GM18526 (cell line): ENCODE measurements around the gene CCNT1.

Experiments
- POLR2A ChIP-seq: IDR thresholded peaks from 3 replicates; pipeline ENCODE4 v1.6.1; 2011; ENCODE audit not compliant: insufficient read length; ENCODE audit errors: extremely low read depth

The CCNT1 gene

GRCh38 chr12:48716493-48717251, at the start of gene CCNT1:
TSS of gene CCNT1 (minus strand) at chr12:48716707. CDS start at chr12:48716675, 32 bp downstream.
- TF ChIP-seq POLR2A = peak; percentile 63

DNA sequence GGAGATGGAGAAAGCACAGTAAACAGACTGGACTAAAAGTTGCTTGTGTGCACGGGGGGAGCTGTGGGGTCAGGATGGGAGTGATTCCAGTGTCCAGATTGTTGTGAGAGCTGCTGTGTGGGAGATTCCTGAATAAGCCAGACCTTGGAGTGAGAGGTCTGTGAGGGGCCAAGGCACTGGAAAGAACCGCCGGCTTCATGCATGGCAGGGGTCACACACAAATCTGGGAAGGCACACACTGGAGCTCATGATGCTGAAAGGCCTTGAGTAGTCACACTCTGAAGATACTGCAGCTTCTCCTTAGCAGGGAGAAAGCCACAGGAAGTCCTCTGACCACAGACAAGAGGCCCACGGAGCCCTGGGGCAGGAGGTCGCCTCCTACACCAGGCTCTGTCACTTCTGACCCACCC, 49.3 kb upstream of the CCNT1 start:
- no peak for TF ChIP-seq POLR2A

DNA sequence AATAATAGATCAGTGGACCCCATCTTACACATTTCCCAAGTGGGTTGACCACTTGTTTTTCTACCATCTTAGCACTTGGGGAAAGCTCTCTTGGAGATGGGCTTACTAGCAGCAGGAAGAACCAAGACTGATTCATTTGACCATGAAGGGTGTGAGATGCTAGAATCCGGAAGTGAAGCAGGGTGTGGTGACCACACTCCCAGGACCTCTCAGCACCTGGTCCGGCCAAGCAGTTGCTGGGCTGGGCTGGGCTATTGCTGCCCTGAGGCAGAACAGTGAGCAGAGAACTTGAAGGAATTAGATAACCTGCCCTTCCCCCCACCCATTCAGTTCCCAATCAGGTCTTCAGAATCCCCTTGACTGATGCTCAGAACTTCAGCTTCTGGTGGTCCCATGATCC, 48.0 kb upstream of the CCNT1 start:
- no peak for TF ChIP-seq POLR2A

DNA sequence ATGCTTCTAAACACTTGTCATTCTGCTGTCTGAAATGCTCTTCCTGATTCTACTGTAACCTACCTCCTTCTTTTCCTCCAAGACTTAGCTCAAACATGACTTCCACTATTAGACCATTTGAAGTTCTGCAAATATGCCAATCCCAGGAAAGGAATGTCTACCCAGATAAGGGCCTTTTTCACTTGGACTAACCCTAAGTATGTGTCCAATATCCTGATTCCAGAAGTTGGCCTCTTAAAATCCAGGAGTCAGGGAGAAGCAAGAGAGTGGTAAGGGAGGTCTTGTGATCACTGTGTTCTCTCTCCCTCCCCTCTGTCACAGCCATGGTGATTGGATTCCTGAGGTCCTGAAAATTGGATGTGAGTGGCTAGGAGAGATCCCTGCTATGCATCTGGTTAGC, 42.2 kb upstream of the CCNT1 start:
- no peak for TF ChIP-seq POLR2A

GRCh38 chr12:48758186-48758585, 41.7 kb upstream of the CCNT1 start:
- TF ChIP-seq POLR2A = no peak

GRCh38 chr12:48750769-48751356, 34.4 kb upstream of the CCNT1 start:
- TF ChIP-seq POLR2A = no peak

DNA sequence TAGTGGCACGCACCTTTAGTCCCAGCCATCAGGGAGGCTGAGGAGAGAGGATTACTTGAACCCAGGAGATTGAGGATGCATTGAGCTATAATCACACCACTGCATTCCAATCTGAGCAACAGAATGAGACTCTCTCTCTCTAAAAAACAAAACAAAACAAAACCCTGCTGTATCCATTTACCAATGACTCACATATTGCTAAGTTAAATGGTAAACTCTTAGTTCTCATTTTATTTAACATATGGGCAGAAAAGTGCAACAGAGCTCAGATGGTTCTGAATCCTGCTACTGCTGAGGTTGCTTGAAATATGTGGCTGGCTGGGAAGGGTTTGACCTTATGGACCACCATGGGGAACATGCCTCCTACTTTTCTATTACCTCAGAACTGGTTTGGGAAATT, 33.7 kb upstream of the CCNT1 start:
- no peak for TF ChIP-seq POLR2A

DNA sequence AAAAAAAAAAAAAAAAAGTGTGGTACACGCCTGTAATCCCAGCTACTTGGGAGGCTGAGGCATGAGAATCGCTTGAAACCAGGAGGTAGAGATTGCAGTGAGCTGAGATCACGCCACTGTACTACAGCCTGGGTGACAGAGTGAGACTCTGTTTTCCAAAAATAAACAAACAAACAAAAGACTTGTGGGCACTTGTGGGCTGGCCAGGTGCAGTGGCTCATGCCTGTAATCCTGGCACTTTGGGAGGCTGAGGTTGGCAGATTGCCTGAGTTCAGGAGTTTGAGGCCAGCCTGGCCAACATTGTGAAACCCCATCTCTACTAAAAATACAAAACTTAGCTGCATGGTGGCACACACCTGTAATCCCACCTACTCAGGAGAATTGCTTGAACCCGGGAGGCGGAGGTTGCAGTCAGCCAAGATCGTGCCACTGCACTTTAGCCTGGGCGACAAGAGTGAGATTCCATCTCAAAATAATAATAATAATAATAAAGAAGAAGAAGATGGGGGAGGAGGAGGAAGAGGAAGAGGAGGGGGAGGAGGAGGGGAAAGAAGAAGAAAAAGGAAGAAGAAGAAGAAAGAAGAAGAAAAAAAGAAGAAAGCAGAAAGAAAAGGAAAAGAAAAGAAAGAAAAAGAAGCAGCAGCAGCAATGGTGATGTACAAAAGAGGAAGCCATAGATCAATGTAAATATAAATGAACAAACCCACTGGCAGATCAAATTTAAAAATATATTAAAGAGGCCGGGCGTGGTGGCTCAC, 27.9 kb upstream of the CCNT1 start:
- no peak for TF ChIP-seq POLR2A

DNA sequence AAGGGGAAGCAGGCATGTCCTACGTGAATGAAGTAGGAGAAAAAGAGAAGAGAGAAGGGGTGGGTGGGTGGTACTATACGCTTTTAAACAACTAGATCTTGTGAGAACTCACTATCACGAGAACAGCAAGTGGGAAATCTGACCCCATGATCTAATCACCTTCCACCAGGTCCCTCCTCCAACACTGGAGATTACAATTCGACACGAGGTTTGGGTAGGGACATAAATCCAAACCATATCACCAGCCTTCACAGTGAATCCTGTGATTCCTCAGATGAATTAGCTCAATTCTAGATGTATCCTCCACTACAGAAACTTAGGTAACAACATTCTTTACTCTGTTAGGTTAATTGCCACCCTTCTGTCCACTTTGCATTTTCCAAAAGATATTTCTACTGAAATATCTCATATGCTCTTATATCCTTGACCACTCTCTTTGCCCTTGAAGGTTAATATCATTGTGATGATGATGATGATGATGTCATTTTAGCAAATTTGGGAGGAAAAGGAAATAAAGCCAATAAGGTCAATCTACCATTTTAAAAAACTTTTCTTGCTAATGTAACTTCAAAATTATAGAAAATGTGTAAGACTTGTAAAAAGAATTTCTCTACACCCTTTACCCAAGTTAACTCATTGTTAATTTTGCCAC, 23.2 kb upstream of the CCNT1 start:
- TF ChIP-seq POLR2A = no peak

DNA sequence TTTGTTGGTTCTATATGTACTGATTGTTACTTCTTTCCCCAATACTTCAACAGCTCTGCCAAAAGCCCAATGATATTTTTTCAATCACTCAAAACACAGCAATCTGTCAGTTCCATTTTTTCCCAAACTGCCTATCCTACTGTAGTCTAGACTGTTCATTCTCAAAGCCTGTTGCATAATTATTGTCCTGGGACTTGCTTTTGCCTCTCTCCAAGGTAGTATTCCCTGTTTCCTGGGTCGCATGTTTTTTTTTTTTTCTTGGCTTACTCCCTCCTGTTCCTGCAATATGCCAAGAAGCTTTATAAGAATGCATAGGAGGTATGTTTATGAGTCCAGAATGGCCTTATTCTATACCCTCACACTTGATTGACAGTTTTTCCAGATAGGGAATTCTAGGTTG, 19.9 kb upstream of the CCNT1 start:
- no peak for TF ChIP-seq POLR2A

DNA sequence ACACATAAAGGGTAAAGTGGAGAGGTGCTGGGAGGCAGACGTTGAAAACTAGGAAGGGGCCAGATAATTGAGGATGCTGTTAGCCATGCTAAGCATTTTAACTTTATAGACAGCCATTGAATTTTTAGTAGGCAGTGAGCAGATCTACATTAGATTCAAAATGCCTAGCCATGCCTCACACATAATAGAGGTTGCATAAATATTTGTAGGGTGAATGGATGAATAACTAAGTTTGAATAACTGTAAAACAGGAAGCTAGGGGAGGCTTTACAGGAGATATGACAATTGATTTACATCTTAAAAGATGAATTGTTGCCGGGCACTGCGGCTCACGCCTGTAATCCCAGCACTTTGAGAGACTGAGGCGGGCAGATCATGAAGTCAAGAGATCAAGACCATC, 12.3 kb upstream of the CCNT1 start:
- no peak for TF ChIP-seq POLR2A

DNA sequence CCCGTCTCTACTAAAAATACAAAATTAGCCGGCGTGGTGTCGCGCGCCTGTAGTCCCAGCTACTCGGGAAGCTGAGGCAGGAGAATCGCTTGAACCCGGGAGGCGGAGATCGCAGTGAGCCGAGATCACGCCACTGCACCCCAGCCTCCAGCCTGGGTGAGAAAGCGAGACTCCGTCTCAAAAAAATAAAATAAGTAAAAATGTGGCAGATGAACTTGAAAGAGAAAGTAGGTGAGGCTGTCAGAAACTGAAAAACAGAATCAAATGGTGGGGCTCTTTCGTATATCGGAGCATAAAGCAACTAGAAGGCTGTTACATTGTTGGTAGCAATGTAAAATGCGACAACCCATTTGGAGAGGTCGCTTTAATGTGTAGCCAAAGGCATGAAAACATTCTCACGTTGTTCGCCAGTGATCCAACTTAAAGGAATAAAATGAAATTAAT, 767 bp upstream of the CCNT1 start:
- no peak for TF ChIP-seq POLR2A

GRCh38 chr12:48716168-48716492, 377 bp downstream of the CCNT1 start:
- no peak for TF ChIP-seq POLR2A

DNA sequence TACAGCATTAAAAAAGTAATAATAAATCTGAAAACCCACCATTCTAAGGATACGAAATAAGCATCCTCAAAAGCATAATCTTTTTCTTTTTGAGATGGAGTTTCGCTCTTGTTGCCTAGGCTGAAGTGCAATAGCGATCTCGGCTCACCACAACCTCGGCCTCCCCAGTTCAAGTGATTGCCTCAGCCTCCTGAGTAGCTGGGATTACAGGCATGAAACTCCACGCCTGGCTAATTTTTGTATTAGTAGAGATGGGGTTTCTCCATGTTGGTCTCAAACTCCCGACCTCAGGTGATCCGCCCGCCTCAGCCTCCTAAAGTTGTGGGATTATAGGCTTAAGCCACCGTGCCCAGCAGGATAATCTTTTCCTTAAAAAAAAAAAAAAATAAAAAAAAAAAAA, 4.3 kb downstream of the CCNT1 start:
- TF ChIP-seq POLR2A = no peak

GRCh38 chr12:48696626-48697025, 19.9 kb downstream of the CCNT1 start:
- no peak for TF ChIP-seq POLR2A

DNA sequence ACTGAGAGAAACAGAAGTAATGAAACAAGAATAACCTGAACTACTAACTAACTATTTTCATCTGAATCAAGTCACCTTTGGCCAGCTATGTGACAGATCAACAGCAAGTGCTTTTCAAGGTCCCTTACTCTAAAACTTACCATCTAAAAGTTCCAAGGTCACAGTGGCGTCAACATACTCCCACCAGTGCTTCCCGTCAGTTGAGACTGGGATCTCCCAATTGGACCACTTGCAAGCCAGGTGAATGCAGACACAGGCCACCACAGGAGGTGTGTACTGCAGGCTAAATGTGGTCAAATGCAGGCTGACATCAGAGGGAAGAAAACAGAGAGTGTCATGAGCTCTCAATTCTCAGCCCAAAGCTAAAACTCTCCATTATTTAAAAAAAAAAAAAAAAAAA, 20.6 kb downstream of the CCNT1 start:
- no peak for TF ChIP-seq POLR2A
